ENCODE results near the gene UBE2D1.

Gene UBE2D1

GRCh38 chr10:58360412-58361004, 25.7 kb downstream of the UBE2D1 start:
- Histone ChIP-seq H3K4me3 (ENCODE audit: low read length) (no peak overlapping the region), H3K9me3 (ENCODE audit: control insufficient read depth, insufficient read depth, low read length) (no peaks in the 10 kb centered on the region), H3F3A (ENCODE audit: control insufficient read depth, insufficient read depth) (no peaks in the 10 kb centered on the region; the same call in 1 of the 2 replicates), H3K27me3 (ENCODE audit: control insufficient read depth, low read length) (no peaks in the 10 kb centered on the region), H3K36me3 (ENCODE audit: control insufficient read depth, low read length) (peaks cover 8% of the 10 kb centered on the region), H4K20me1 (ENCODE audit: control insufficient read depth, insufficient read depth, low read depth, low read length) (no peaks in the 10 kb centered on the region), H3K9me2 (replicated peaks; ENCODE audit: control insufficient read depth, low read length) (no peaks in the 10 kb centered on the region), H3K4me2 (ENCODE audit: low read length) (no peak overlapping the region), H3K4me1 (ENCODE audit: control insufficient read depth, low read length) (peaks cover 6% of the 10 kb centered on the region), H3K79me2 (ENCODE audit: control insufficient read depth, low read length) (peaks cover 5% of the 10 kb centered on the region), H3K27ac (ENCODE audit: low read depth, low read length) (no peak overlapping the region)
- TF ChIP-seq CTCF (IDR thresholded peaks at IDR 0.05; ENCODE audit: low read depth, low read length, poor library complexity, severe bottlenecking), result no peak
- TF ChIP-seq EZH2phosphoT487 (IDR thresholded peaks at IDR 0.05; ENCODE audit: borderline replicate concordance, low read length), result no peak

DNA sequence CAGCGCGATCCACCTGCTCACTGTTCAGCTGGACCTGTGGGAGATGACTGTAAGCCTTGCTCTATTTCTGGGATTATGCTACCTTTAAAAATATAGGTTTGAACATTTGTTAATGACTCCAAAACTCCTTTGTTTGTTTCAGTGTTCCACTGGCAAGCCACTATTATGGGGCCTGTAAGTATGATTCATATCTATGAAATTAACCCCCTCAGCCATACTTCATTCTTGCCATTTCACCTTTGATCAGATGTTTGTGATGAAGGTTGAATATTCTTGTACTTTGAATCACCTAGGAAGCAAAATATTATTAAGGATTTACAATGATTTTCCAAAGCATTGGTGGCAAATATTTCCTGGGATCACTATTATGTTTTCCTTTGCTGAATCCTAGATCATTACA, 26.5 kb downstream of the UBE2D1 start:
- Histone ChIP-seq H4K20me1 (ENCODE audit: control insufficient read depth, insufficient read depth, low read depth, low read length) (no peaks in the 10 kb centered on the region), H3K36me3 (ENCODE audit: control insufficient read depth, low read length) (peaks cover 8% of the 10 kb centered on the region), H3K4me2 (ENCODE audit: low read length) (no peak overlapping the region), H3K27me3 (ENCODE audit: control insufficient read depth, low read length) (no peaks in the 10 kb centered on the region), H3K4me3 (ENCODE audit: low read length) (no peak overlapping the region), H3F3A (ENCODE audit: control insufficient read depth, insufficient read depth) (no peaks in the 10 kb centered on the region; the same call in 1 of the 2 replicates), H3K27ac (ENCODE audit: low read depth, low read length) (no peak overlapping the region), H3K4me1 (ENCODE audit: control insufficient read depth, low read length) (peaks cover 6% of the 10 kb centered on the region), H3K79me2 (ENCODE audit: control insufficient read depth, low read length) (peaks cover 5% of the 10 kb centered on the region), H3K9me2 (replicated peaks; ENCODE audit: control insufficient read depth, low read length) (no peaks in the 10 kb centered on the region), H3K9me3 (ENCODE audit: control insufficient read depth, insufficient read depth, low read length) (no peaks in the 10 kb centered on the region)
- no peak for TF ChIP-seq CTCF (IDR thresholded peaks at IDR 0.05; ENCODE audit: low read depth, low read length, poor library complexity, severe bottlenecking)
- no peak for TF ChIP-seq EZH2phosphoT487 (IDR thresholded peaks at IDR 0.05; ENCODE audit: borderline replicate concordance, low read length)

DNA sequence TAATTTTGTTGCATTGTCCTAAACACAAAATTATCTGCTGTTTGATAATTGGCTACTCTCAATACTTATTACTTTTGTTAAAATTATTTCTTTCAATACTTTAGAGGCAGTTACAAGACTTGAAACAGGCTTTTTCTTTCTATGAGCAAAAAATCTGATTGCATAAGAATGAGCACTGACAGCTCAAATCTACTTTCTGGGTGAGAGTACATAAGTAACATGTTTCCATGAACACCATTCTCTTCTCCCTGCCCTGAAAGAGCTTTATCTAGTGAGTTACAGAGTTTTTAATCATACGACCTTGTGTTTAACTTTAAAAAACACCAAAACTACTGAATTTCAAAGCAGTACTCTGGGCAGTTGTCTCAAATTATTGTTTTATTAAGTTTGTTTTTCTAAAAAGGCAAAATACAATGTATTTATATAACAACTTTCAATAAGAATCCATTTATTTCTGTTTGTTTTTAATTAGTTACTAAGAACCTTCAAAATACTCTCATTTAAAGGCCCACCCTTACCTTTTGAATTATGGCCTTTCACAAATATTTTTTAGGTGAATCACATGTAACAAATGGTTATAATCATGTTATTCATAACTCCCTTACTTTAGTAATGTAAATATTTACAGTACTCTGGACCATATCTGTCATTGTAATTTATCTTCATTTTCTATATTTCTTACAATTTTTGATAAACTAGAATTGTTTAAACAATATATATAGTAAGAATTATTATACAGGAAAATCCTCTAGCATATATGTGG, 27.4 kb downstream of the UBE2D1 start:
- H3K4me2 ChIP-seq (ENCODE audit: low read length), result no peak overlapping the region
- no peaks in the 10 kb centered on the region; the same call in 1 of the 2 replicates for H3F3A ChIP-seq (ENCODE audit: control insufficient read depth, insufficient read depth)
- H3K79me2 ChIP-seq (ENCODE audit: control insufficient read depth, low read length), result no peaks in the 10 kb centered on the region
- no peak overlapping the region for H3K4me3 ChIP-seq (ENCODE audit: low read length)
- no peak overlapping the region for H3K27ac ChIP-seq (ENCODE audit: low read depth, low read length)
- no peaks in the 10 kb centered on the region for H3K27me3 ChIP-seq (ENCODE audit: control insufficient read depth, low read length)
- H4K20me1 ChIP-seq (ENCODE audit: control insufficient read depth, insufficient read depth, low read depth, low read length), result no peaks in the 10 kb centered on the region
- TF ChIP-seq CTCF (IDR thresholded peaks at IDR 0.05; ENCODE audit: low read depth, low read length, poor library complexity, severe bottlenecking) (no peak), EZH2phosphoT487 (IDR thresholded peaks at IDR 0.05; ENCODE audit: borderline replicate concordance, low read length) (no peak)
- H3K4me1 ChIP-seq (ENCODE audit: control insufficient read depth, low read length), result peaks cover 6% of the 10 kb centered on the region
- H3K36me3 ChIP-seq (ENCODE audit: control insufficient read depth, low read length), result peaks cover 8% of the 10 kb centered on the region
- H3K9me2 ChIP-seq (replicated peaks; ENCODE audit: control insufficient read depth, low read length), result no peaks in the 10 kb centered on the region
- H3K9me3 ChIP-seq (ENCODE audit: control insufficient read depth, insufficient read depth, low read length), result no peaks in the 10 kb centered on the region
